Effector memory CD4-positive, alpha-beta T cell (primary cell): ENCODE data around the gene TIMM50.
"Not testable (repeated sequence)": the region's sequence is repeated elsewhere in the genome, so short reads cannot be mapped to it uniquely, and the experiment has no call there.

Source experiments
- DNase-seq, 3 donors: peaks; one replicate each; pipeline ENCODE4 v3.0.0-alpha.2; 2020
- H3K27ac ChIP-seq: 2 replicates; pipeline ENCODE4 v1.7.0; 2013; ENCODE audit warnings: mild to moderate bottlenecking, low read length, moderate library complexity; ENCODE audit not compliant: insufficient read depth, poor library complexity, severe bottlenecking
- H3K27me3 ChIP-seq: replicated peaks from 2 replicates; pipeline ENCODE4 v1.7.0; 2013; ENCODE audit warnings: mild to moderate bottlenecking, low read length; ENCODE audit not compliant: insufficient read depth, control insufficient read depth, poor library complexity, severe bottlenecking
- H3K36me3 ChIP-seq: 2 replicates; pipeline ENCODE4 v1.7.0; 2013; ENCODE audit warnings: mild to moderate bottlenecking, low read length, moderate library complexity; ENCODE audit not compliant: control insufficient read depth, insufficient read depth
- H3K4me1 ChIP-seq: 2 replicates; pipeline ENCODE4 v1.7.0; 2013; ENCODE audit warnings: low read length, mild to moderate bottlenecking; ENCODE audit not compliant: control insufficient read depth, insufficient read depth, poor library complexity, severe bottlenecking
- H3K4me3 ChIP-seq: 2 replicates; pipeline ENCODE4 v1.7.0; 2013; ENCODE audit warnings: low read length, low read depth, mild to moderate bottlenecking; ENCODE audit not compliant: insufficient read depth, poor library complexity, severe bottlenecking
- H3K9me3 ChIP-seq: 2 replicates; pipeline ENCODE4 v1.7.0; 2013; ENCODE audit warnings: mild to moderate bottlenecking, low read length, moderate library complexity; ENCODE audit not compliant: control insufficient read depth

TIMM50 gene

DNA sequence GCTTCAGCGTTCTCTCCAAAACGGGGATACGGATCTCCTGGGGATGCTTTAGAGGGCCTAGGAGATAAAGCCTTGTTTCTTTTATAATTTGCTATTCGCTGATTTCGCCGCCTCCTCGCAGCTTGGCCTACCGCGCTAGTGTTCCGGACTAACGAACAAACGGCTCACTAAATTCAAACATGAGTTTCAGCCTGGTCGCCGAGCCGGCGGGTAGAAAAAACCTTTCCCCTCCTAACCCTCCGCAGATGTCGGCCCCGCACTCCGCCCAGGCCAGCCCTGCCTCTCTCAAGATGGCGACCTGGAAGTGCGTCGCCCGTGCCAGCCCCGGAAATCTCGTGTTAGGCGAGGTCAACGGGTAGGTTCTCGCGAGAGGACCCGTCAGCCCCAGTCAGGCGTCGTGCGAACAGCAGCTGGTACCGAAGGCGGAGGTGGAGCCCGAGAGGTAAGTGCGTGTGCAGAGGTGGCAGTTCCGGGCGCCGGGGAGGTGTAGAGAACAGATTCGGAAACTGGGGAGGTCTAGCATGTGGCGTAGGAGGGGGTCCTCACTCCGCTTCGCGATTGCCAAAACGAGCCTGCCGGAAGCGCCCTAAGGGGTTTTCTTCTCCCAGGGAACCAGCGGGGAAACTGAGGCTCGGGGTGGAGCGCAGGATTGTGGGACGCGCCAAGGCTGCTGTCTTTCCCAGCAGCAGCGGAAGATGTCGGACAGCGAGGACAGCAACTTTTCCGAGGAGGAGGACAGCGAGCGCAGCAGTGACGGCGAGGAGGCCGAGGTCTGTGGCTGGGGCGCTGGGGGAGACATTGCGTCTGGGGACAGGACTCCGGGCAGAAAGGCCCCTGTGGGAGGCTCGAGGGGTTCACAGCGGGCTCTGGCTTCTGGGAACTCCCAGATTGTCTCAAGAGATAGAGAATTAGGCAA is 35.2 kb upstream of the TIMM50 start, which contains the start of gene SUPT5H:
TSS of gene SUPT5H (plus strand) at position 387 of the 916 bp plus-strand sequence. CDS start at position 696, 309 bp downstream.
- peak within 1 kb of the TSS; percentile 88 for H3K4me3 ChIP-seq
- no peaks in the 10 kb centered on the region for H3K9me3 ChIP-seq
- no peaks in the 10 kb centered on the region for H3K36me3 ChIP-seq
- peaks cover 21% of the 10 kb centered on the region for H3K4me1 ChIP-seq
- peak within 1 kb of the TSS; percentile 95 for H3K27ac ChIP-seq
- H3K27me3 ChIP-seq = no peaks in the 10 kb centered on the region
- DNase-seq = peak; percentile 96 to 98 (median 96)

DNA sequence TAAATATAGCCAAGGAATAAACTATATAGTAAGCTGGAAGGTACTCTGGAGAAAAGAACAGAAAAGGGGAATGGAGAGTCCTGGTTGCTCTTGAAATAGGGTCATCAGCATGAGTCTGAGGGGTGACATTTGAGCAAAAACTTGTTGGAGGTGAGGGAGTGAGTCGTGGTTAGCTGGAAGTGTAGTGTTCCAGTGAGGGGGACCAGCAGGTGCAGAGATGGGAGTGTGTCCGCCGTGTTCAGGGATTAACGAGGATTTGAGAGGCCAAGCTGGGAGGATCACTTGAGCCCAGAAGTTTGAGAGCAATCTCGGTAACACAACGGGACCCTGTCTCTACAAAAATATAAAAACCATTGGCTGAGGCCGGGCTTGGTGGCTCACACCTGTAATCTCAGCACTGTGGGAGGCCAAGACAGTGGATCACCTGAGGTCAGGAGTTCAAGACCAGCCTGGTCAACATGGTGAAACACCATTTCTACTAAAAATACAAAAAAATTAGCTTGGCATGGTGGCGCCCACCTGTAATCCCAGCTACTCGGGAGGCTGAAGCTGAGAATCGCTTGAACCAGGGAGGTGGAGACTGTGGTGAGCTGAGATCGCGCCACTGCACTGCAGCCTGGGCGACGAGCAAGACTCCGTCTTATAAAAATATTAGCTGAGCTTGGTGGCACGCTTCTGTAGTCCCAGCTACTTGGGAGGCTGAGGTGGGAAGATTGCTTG is 34.1 kb upstream of the TIMM50 start:
- H3K27ac ChIP-seq = peak overlapping the region; percentile 95
- H3K4me1 ChIP-seq = peaks cover 21% of the 10 kb centered on the region

DNA sequence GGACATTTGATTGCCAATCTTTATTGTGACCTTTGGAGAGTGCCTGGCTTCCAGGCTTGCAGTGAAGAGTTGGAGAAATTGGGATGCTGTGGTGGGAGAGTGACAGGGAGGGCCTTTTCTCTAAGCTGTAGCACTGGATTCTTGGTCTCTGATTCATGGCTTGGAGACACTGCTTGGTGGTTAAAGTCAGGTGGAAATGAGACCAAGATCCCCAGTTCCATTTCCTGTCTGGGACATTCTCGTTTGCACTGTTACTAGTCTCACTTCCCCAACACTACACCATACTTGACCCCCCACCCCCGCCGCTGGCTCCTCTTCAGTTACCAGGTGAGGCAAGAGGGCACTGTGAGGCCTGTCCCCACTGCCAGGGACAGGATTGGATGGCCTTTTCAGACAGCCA is 32.4 kb upstream of the TIMM50 start:
- H3K9me3 ChIP-seq = no peaks in the 10 kb centered on the region
- no peak for DNase-seq
- H3K27me3 ChIP-seq = no peaks in the 10 kb centered on the region
- peaks cover 21% of the 10 kb centered on the region for H3K4me1 ChIP-seq
- H3K27ac ChIP-seq = peak overlapping the region; percentile 25
- peaks cover 16% of the 10 kb centered on the region for H3K36me3 ChIP-seq
- H3K4me3 ChIP-seq = no peak overlapping the region

More for the DNA sequence above, 34.1 kb upstream of the TIMM50 start:
- Histone ChIP-seq H3K27me3 (no peaks in the 10 kb centered on the region), H3K36me3 (peaks cover 3% of the 10 kb centered on the region), H3K9me3 (no peaks in the 10 kb centered on the region), H3K4me3 (peak overlapping the region; percentile 88)
- no peak for DNase-seq

DNA sequence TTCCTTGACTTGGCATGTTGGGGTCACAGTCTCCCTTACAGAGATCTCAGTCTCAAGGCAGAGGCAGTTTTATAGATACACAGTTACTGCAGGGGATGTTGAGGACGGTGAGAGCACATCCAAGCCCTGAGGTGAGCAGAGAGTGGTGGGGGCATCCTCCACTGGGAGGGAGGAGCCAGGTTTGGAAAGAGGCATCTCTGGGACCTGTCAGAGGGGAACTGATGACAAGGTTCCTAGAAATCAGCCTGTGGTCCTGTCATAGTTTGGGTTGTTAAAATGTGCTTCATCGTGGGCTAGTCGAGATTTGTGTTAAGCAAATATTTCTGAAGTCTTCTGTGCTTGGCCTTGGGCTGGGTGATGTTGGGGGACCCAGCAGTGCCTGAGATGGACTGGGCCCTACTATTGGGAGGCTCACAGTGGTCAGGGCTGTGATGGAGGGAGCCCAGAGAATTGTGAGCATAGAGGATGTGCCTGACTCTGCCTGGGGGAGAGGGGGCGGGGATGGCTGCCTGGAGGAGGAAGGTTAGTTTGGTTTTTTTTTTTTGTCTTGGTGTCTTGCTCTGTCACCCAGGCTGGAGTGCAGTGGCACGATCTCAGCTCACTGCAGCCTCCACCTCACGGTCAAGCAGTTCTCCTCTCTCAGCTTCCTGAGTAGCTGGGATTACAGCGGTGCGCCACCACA is 31.4 kb upstream of the TIMM50 start:
- peaks cover 21% of the 10 kb centered on the region for H3K4me1 ChIP-seq
- H3K4me3 ChIP-seq = no peak overlapping the region
- H3K27ac ChIP-seq = no peak overlapping the region
- H3K9me3 ChIP-seq = no peaks in the 10 kb centered on the region
- H3K27me3 ChIP-seq = no peaks in the 10 kb centered on the region
- H3K36me3 ChIP-seq = peaks cover 25% of the 10 kb centered on the region
- no peak for DNase-seq

DNA sequence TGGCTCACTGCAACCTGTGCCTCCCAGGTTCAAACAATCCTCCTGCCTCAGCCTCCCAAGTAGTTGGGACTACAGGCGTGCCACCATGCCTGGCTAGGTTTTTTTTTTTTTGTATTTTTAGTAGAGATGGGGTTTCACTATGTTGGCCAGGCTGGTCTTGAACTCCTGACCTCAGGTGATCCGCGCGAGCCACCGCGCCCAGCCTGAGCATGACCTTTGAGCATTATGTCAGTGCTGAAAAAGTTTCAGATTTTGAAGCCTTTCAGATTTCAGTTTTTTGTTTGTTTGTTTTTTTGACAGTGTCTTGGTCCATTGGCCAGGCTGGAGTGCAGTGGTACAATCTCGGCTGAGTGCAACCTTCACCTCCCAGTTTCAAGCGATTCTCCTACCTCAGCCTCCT is 29.4 kb upstream of the TIMM50 start:
- not testable (repeated sequence) for H3K9me3 ChIP-seq, H3K4me3 ChIP-seq, DNase-seq, H3K27me3 ChIP-seq, H3K27ac ChIP-seq
- Histone ChIP-seq H3K4me1 (peaks cover 18% of the 10 kb centered on the region), H3K36me3 (peaks cover 33% of the 10 kb centered on the region)

DNA sequence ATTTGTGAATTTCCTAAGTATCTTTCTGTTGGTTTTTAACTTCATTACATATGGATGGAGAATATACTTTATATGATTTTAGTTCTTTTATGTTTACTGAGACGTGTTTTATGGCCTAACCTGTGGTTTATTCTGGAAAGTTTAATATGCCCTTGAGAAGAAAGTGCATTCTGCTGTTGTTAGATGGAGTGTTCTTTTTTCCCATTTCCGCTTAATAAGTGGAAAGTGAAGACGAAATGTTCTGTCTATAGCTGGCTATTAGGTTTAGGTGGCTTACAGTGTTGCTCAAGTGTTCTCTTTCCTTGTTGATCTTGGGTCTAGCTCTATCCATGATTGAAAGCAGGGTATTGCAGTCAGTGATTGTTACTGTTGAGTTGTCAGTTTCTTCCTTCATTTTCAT is 17.2 kb upstream of the TIMM50 start:
- no peak for DNase-seq
- no peak overlapping the region for H3K27ac ChIP-seq
- peaks cover 80% of the 10 kb centered on the region for H3K36me3 ChIP-seq
- H3K4me3 ChIP-seq = no peak overlapping the region
- H3K9me3 ChIP-seq = no peaks in the 10 kb centered on the region
- no peaks in the 10 kb centered on the region for H3K4me1 ChIP-seq
- no peaks in the 10 kb centered on the region for H3K27me3 ChIP-seq

DNA sequence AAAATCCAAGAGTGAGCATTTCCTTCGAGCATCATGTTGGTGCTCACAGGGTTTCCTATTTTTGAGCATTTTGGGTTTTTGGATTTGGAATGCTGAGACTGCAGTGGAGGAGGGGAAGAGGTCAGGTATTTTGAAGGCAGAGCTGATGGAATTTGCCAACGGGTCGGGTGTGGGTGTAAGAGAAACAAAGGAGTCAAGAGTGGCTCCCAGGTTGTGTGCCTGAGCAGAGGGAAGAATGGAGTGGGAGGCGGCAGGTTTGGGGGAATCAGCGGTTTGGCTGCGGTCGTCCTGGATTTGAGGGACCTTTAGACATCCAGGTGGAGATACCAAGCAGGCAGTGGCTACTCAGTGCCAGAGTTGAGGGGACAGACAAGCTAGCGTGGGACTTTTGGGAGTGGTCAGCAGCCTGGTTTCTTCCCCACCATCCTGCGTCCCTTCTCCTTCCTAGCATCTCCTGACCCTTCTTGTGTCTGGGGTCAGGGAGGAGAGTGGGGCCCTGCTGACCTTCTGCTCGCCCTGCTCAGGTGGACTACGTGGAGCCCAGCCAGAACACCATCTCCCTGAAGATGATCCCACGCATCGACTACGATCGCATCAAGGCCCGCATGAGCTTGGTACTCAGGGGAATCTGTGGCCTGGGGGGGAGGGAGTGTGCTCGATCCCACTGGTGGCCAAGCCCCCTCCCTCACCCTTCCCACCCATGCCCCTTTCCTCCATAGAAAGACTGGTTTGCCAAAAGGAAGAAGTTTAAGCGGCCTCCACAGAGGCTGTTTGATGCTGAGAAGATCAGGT is 14.5 kb upstream of the TIMM50 start:
- H3K4me1 ChIP-seq = no peaks in the 10 kb centered on the region
- DNase-seq = no peak
- no peaks in the 10 kb centered on the region for H3K9me3 ChIP-seq
- H3K36me3 ChIP-seq = peaks cover 81% of the 10 kb centered on the region
- H3K4me3 ChIP-seq = no peak overlapping the region
- no peaks in the 10 kb centered on the region for H3K27me3 ChIP-seq
- H3K27ac ChIP-seq = no peak overlapping the region

DNA sequence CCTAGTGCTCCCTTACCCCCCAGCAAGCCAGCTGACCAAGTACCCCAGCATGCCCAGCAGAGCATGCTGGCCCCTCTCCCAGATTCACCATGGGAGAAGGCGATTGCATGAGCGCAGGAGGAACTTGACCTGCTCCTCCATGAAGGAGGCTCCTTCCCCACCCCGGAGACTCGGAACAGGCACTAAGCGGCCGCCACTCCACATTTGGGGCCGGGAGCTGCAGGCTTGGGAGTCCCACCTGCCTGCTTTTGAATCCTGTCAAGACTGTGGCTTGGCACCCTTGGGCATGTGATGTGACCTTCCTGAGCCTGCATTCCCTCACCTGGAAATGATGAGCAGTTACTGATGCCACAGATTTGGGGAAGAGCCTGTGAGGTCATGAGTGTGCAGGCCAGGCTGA is 12.7 kb upstream of the TIMM50 start:
- peaks cover 95% of the 10 kb centered on the region for H3K36me3 ChIP-seq
- no peaks in the 10 kb centered on the region for H3K27me3 ChIP-seq
- H3K4me3 ChIP-seq = no peak overlapping the region
- H3K4me1 ChIP-seq = no peaks in the 10 kb centered on the region
- no peak for DNase-seq
- no peaks in the 10 kb centered on the region for H3K9me3 ChIP-seq
- no peak overlapping the region for H3K27ac ChIP-seq

DNA sequence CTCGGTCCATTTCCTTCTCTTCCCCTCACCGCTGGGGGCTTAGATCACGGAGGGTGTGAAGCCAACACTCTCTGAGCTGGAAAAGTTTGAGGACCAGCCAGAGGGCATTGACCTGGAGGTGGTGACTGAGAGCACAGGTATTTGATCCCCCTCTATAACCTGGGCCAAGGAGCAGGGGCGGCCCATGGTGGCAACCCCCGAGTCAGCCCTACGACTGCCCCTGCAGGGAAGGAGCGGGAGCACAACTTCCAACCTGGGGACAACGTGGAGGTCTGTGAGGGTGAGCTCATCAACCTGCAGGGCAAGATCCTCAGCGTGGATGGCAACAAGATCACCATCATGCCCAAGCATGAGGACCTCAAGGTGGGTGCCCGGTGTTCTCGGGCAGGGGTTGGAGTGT is 11.6 kb upstream of the TIMM50 start:
- H3K27me3 ChIP-seq = no peaks in the 10 kb centered on the region

More for the DNA sequence above, 11.6 kb upstream of the TIMM50 start:
- Histone ChIP-seq H3K27ac (no peak overlapping the region), H3K4me1 (no peaks in the 10 kb centered on the region), H3K9me3 (no peaks in the 10 kb centered on the region), H3K4me3 (no peak overlapping the region), H3K36me3 (peaks cover 95% of the 10 kb centered on the region)
- DNase-seq = no peak
